Measurements from ENCODE around the gene ERBB2. TPM values are rescaled to one million over a fixed set of nuclear protein-coding genes. Genes with fewer than 3 reads are reported as not detected.
"Not testable (repeated sequence)": the region's sequence is repeated elsewhere in the genome, so short reads cannot be mapped to it uniquely, and the experiment has no call there.

ERBB2 gene
- total RNA-seq, 4 donors from 2014 or later = 175 to 439 (median 234) TPM

- DNase-seq = no peak
- in situ Hi-C loops (cut with MboI; ENCODE audit: low pct_ligation_motif_present in 1 of 4, low pct_unique_long_range_greater_than_20kb in 1 of 4, low sequenced_read_pairs in 3 of 4) (no loop called here), intact Hi-C loops (cut with DNase I; ENCODE audit: low total_unique reads) (no loop called here)
- Histone ChIP-seq H3K4me1 (peaks cover 11 to 31% (median 28%) of the 10 kb centered on the region in 4 donors), H3K36me3 (peaks cover 0 to 30% (median 7%) of the 10 kb centered on the region in 4 donors), H3K9me3 (no peaks in the 10 kb centered on the region), H3K4me3 (no peak overlapping the region), H3K27ac (no peak overlapping the region), H3K27me3 (no peaks in the 10 kb centered on the region)
- TF ChIP-seq POLR2AphosphoS5 (IDR thresholded peaks at IDR 0.05) = no peak
- no peak for TF ChIP-seq EP300 (IDR thresholded peaks at IDR 0.05; ENCODE audit: low read depth)
- no peak for TF ChIP-seq CTCF (IDR thresholded peaks at IDR 0.05)
- no peak for TF ChIP-seq POLR2A (IDR thresholded peaks at IDR 0.05)
- 90 to 96% methylated on average over 5 to 20 of the region's 20 CpGs for WGBS, 2 donors (ENCODE audit: low coverage in 1 of 2)
These were observed 10.4 kb downstream of the ERBB2 start for GRCh38 chr17:39709998-39710964.

GRCh38 chr17:39711071-39711470, 11.2 kb downstream of the ERBB2 start:
- H3K9me3 ChIP-seq; H3K4me3 ChIP-seq; DNase-seq; H3K27ac ChIP-seq; intact Hi-C loops (cut with DNase I; ENCODE audit: low total_unique reads); H3K27me3 ChIP-seq; in situ Hi-C loops (cut with MboI; ENCODE audit: low pct_ligation_motif_present in 1 of 4, low pct_unique_long_range_greater_than_20kb in 1 of 4, low sequenced_read_pairs in 3 of 4): not testable (repeated sequence)
- 86% methylated on average over 11 of the region's 11 CpGs; no CpG with 5 or more reads in 1 of the 2 donors for WGBS, 2 donors (ENCODE audit: low coverage in 1 of 2)
- H3K4me1 ChIP-seq = peaks cover 7 to 31% (median 26%) of the 10 kb centered on the region in 4 donors
- peaks cover 0 to 34% (median 7%) of the 10 kb centered on the region in 4 donors for H3K36me3 ChIP-seq

GRCh38 chr17:39711851-39712250, 12.0 kb downstream of the ERBB2 start:
- peaks cover 0 to 35% (median 7%) of the 10 kb centered on the region in 4 donors for H3K36me3 ChIP-seq
- DNase-seq = no peak
- WGBS, 2 donors (ENCODE audit: low coverage in 1 of 2) = 84% methylated on average over 10 of the region's 10 CpGs; no CpG with 5 or more reads in 1 of the 2 donors

GRCh38 chr17:39714234-39714633, 14.4 kb downstream of the ERBB2 start:
- Histone ChIP-seq H3K36me3 (peaks cover 0 to 26% (median 7%) of the 10 kb centered on the region in 4 donors), H3K4me3 (no peak overlapping the region), H3K27me3 (no peaks in the 10 kb centered on the region), H3K27ac (no peak overlapping the region), H3K4me1 (peaks cover 0 to 33% (median 16%) of the 10 kb centered on the region in 4 donors), H3K9me3 (no peaks in the 10 kb centered on the region)
- DNase-seq = no peak
- in situ Hi-C loops (cut with MboI; ENCODE audit: low pct_ligation_motif_present in 1 of 4, low pct_unique_long_range_greater_than_20kb in 1 of 4, low sequenced_read_pairs in 3 of 4) = no loop called here
- 88 to 95% methylated on average over 3 to 4 of the region's 4 CpGs for WGBS, 2 donors (ENCODE audit: low coverage in 1 of 2)
- TF ChIP-seq CTCF (IDR thresholded peaks at IDR 0.05) = no peak
- no peak for TF ChIP-seq POLR2A (IDR thresholded peaks at IDR 0.05)
- no peak for TF ChIP-seq POLR2AphosphoS5 (IDR thresholded peaks at IDR 0.05)
- no peak for TF ChIP-seq EP300 (IDR thresholded peaks at IDR 0.05; ENCODE audit: low read depth)
- intact Hi-C loops (cut with DNase I; ENCODE audit: low total_unique reads) = no loop called here

More at GRCh38 chr17:39711851-39712250, 12.0 kb downstream of the ERBB2 start:
- no peak overlapping the region for H3K27ac ChIP-seq
- H3K27me3 ChIP-seq = no peaks in the 10 kb centered on the region
- H3K4me3 ChIP-seq = no peak overlapping the region
- in situ Hi-C loops (cut with MboI; ENCODE audit: low pct_ligation_motif_present in 1 of 4, low pct_unique_long_range_greater_than_20kb in 1 of 4, low sequenced_read_pairs in 3 of 4) = no loop called here
- intact Hi-C loops (cut with DNase I; ENCODE audit: low total_unique reads) = no loop called here
- no peaks in the 10 kb centered on the region for H3K9me3 ChIP-seq
- TF ChIP-seq EP300 (IDR thresholded peaks at IDR 0.05; ENCODE audit: low read depth) (no peak), POLR2AphosphoS5 (IDR thresholded peaks at IDR 0.05) (no peak)
- peaks cover 6 to 29% (median 25%) of the 10 kb centered on the region in 4 donors for H3K4me1 ChIP-seq

- Histone ChIP-seq H3K27me3 (no peaks in the 10 kb centered on the region), H3K4me1 (peaks cover 0 to 40% (median 19%) of the 10 kb centered on the region in 4 donors), H3K4me3 (no peak overlapping the region), H3K9me3 (no peaks in the 10 kb centered on the region), H3K27ac (peak overlapping the region; percentile 75 to 88 (median 84)), H3K36me3 (peaks cover 0 to 21% (median 7%) of the 10 kb centered on the region in 4 donors)
- in situ Hi-C loops (cut with MboI; ENCODE audit: low pct_ligation_motif_present in 1 of 4, low pct_unique_long_range_greater_than_20kb in 1 of 4, low sequenced_read_pairs in 3 of 4) (no loop called here), intact Hi-C loops (cut with DNase I; ENCODE audit: low total_unique reads) (no loop called here)
- WGBS, 2 donors (ENCODE audit: low coverage in 1 of 2) = 87% methylated on average over 18 of the region's 18 CpGs; no CpG with 5 or more reads in 1 of the 2 donors
- no peak for DNase-seq
- TF ChIP-seq CTCF (IDR thresholded peaks at IDR 0.05) = no peak
- no peak for TF ChIP-seq POLR2A (IDR thresholded peaks at IDR 0.05)
- no peak for TF ChIP-seq POLR2AphosphoS5 (IDR thresholded peaks at IDR 0.05)
- no peak for TF ChIP-seq EP300 (IDR thresholded peaks at IDR 0.05; ENCODE audit: low read depth)
These were observed 15.7 kb downstream of the ERBB2 start for GRCh38 chr17:39715375-39716072.

All from transverse colon (tissue), 4 donors.